ENCODE results near the gene CENPT. TPM values are rescaled to one million over a fixed set of nuclear protein-coding genes. Genes with fewer than 3 reads are reported as not detected.

CENPT gene
- total and polyA plus RNA-seq, 10 of the 15 experiments (the other 5 are each of a cell fraction or from before 2014, with no cell fraction given): 1.1 to 45.7 (median 24.5) TPM

DNA sequence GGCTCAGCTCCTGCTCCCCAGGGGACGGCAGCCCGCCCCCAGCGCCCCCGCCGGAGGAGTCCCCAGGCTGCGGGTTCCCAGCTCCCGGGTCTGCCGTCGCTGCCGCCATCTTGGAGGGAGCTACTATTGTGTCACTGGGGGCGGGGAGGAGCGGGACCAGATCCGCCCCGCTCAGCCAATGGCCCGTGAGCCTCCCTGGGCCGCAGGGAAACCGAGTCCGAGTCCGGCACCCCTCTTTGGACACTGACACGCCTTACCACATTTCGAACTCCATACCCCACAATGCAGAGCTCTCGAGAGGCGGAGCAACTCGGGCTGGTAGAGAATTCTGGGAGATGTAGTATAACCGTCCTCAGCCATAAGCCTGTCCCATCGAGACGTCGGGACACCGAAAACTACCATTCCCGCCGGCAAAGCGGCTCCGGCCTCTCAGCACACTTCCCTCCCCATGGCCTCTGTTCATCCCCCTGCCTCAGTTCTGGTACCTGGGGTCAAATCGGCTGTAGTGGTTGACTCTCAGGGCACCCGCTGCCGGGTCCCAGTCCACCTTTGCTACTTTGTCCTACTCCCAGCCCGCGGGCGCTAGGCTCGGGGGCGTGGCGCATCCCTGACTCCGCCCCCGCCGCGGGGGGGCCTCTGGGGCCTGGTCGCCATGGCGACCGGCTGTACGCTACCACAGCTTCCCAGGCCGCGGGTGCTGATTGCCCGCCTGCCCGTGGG, 40.9 kb downstream of the CENPT start, which contains the start of the genes RANBP10 and TSNAXIP1 (continued):
- TF ChIP-seq, protein P1, sequence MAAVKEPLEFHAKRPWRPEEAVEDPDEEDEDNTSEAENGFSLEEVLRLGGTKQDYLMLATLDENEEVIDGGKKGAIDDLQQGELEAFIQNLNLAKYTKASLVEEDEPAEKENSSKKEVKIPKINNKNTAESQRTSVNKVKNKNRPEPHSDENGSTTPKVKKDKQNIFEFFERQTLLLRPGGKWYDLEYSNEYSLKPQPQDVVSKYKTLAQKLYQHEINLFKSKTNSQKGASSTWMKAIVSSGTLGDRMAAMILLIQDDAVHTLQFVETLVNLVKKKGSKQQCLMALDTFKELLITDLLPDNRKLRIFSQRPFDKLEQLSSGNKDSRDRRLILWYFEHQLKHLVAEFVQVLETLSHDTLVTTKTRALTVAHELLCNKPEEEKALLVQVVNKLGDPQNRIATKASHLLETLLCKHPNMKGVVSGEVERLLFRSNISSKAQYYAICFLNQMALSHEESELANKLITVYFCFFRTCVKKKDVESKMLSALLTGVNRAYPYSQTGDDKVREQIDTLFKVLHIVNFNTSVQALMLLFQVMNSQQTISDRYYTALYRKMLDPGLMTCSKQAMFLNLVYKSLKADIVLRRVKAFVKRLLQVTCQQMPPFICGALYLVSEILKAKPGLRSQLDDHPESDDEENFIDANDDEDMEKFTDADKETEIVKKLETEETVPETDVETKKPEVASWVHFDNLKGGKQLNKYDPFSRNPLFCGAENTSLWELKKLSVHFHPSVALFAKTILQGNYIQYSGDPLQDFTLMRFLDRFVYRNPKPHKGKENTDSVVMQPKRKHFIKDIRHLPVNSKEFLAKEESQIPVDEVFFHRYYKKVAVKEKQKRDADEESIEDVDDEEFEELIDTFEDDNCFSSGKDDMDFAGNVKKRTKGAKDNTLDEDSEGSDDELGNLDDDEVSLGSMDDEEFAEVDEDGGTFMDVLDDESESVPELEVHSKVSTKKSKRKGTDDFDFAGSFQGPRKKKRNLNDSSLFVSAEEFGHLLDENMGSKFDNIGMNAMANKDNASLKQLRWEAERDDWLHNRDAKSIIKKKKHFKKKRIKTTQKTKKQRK (IDR thresholded peaks at IDR 0.05; ENCODE audit: low read depth, low read length): no peak
- TF ChIP-seq CREB1 (IDR thresholded peaks at IDR 0.05; ENCODE audit: low read depth) (peak; percentile 85), POLR2AphosphoS5 (IDR thresholded peaks at IDR 0.05; ENCODE audit: low read length) (peak; percentile 85; the same call in 1 of the 2 replicates), FOXM1 (IDR thresholded peaks at IDR 0.05; ENCODE audit: low read depth, low read length) (no peak), SP1 (IDR thresholded peaks at IDR 0.05; ENCODE audit: low read depth, low read length) (peak; percentile 73), POLR2AphosphoS2 (IDR thresholded peaks at IDR 0.05; ENCODE audit: low read depth, low read length) (no peak), JUND (IDR thresholded peaks at IDR 0.05; ENCODE audit: low read depth, low read length) (no peak), CBX3 (IDR thresholded peaks at IDR 0.05; ENCODE audit: borderline replicate concordance, low read depth) (no peak), EED (IDR thresholded peaks at IDR 0.05; ENCODE audit: low read depth) (no peak), MTA2 (IDR thresholded peaks at IDR 0.05; ENCODE audit: low read depth) (no peak), PAX8 (IDR thresholded peaks at IDR 0.05) (no peak), IKZF2 (IDR thresholded peaks at IDR 0.05) (no peak), SUPT20H (IDR thresholded peaks at IDR 0.05; ENCODE audit: borderline replicate concordance, control insufficient read depth, low read depth, low read length) (no peak), MTA3 (IDR thresholded peaks at IDR 0.05; ENCODE audit: borderline replicate concordance, low read length) (no peak), EP300 (IDR thresholded peaks at IDR 0.05; ENCODE audit: borderline replicate concordance in 1 of 2, control insufficient read depth in 1 of 2, low read depth in 2 of 2, low read length in 2 of 2) (no peak), YY1 (IDR thresholded peaks at IDR 0.05; ENCODE audit: low read depth, low read length) (peak; percentile 98), RFX5 (IDR thresholded peaks at IDR 0.05; ENCODE audit: low read depth, low read length) (no peak), RUNX3 (IDR thresholded peaks at IDR 0.05; ENCODE audit: low read length) (peak; percentile 53), ZNF217 (IDR thresholded peaks at IDR 0.05) (no peak), YBX1 (IDR thresholded peaks at IDR 0.05) (no peak)
- TF ChIP-seq, protein P2, sequence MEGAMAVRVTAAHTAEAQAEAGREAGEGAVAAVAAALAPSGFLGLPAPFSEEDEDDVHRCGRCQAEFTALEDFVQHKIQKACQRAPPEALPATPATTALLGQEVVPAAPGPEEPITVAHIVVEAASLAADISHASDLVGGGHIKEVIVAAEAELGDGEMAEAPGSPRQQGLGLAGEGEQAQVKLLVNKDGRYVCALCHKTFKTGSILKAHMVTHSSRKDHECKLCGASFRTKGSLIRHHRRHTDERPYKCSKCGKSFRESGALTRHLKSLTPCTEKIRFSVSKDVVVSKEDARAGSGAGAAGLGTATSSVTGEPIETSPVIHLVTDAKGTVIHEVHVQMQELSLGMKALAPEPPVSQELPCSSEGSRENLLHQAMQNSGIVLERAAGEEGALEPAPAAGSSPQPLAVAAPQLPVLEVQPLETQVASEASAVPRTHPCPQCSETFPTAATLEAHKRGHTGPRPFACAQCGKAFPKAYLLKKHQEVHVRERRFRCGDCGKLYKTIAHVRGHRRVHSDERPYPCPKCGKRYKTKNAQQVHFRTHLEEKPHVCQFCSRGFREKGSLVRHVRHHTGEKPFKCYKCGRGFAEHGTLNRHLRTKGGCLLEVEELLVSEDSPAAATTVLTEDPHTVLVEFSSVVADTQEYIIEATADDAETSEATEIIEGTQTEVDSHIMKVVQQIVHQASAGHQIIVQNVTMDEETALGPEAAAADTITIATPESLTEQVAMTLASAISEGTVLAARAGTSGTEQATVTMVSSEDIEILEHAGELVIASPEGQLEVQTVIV (IDR thresholded peaks at IDR 0.05; ENCODE audit: borderline replicate concordance, partially characterized antibody): peak; percentile 49
- TF ChIP-seq, protein P3, sequence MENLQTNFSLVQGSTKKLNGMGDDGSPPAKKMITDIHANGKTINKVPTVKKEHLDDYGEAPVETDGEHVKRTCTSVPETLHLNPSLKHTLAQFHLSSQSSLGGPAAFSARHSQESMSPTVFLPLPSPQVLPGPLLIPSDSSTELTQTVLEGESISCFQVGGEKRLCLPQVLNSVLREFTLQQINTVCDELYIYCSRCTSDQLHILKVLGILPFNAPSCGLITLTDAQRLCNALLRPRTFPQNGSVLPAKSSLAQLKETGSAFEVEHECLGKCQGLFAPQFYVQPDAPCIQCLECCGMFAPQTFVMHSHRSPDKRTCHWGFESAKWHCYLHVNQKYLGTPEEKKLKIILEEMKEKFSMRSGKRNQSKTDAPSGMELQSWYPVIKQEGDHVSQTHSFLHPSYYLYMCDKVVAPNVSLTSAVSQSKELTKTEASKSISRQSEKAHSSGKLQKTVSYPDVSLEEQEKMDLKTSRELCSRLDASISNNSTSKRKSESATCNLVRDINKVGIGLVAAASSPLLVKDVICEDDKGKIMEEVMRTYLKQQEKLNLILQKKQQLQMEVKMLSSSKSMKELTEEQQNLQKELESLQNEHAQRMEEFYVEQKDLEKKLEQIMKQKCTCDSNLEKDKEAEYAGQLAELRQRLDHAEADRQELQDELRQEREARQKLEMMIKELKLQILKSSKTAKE (IDR thresholded peaks at IDR 0.05; ENCODE audit: low read depth, poor library complexity, severe bottlenecking): no peak
- TF ChIP-seq, protein P4, sequence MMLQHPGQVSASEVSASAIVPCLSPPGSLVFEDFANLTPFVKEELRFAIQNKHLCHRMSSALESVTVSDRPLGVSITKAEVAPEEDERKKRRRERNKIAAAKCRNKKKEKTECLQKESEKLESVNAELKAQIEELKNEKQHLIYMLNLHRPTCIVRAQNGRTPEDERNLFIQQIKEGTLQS (IDR thresholded peaks at IDR 0.05; ENCODE audit: borderline replicate concordance, extremely low read depth, low read depth, low read length): peak; percentile 36; the same call in 1 of the 2 replicates

Measured in GM12878 (cell line).